GM18505 (cell line): ENCODE data around the gene ABCD1.
A peak's percentile ranks its signal among the peaks of the same experiment; 100 is the strongest.
"Not testable (repeated sequence)": the region's sequence is repeated elsewhere in the genome, so short reads cannot be mapped to it uniquely, and the experiment has no call there.

Source experiments
- ATAC-seq: cut with Tn5 transposase; IDR thresholded peaks from one replicate; pipeline ENCODE4 v1.9.1; 2021; ENCODE audit not compliant: unreplicated experiment
- POLR2A ChIP-seq: IDR thresholded peaks from 4 replicates; pipeline ENCODE4 v1.6.1; 2011; ENCODE audit warnings: borderline replicate concordance; ENCODE audit not compliant: insufficient read depth, insufficient read length; ENCODE audit errors: extremely low read depth

ABCD1 gene

GRCh38 chrX:153717445-153717844 lies 7.2 kb upstream of the ABCD1 start:
- TF ChIP-seq POLR2A: no peak
- no peak for ATAC-seq

DNA sequence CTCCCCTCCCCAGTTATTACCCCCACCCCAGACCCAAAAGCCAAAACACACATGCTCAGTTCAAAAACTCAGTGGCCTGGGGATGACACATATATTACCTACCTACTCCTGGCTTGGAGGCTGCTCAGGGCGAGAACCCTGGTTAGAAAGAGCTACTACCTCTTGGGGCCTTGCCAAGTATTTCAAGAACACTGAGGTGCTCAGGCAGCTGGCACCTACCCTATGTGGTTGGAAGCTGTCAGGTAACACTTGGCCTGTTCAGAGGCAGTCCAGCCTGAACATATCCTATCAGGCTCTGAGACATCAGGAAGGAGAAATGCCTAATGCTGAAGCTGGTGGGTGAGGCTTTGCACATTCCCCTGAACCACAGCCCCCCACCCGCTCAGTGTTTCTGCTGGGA lies 5.4 kb upstream of the ABCD1 start:
- ATAC-seq: no peak
- TF ChIP-seq POLR2A: no peak

GRCh38 chrX:153719701-153720100 lies 5.0 kb upstream of the ABCD1 start:
- TF ChIP-seq POLR2A: no peak
- ATAC-seq: no peak

GRCh38 chrX:153722704-153723350 lies 1.8 kb upstream of the ABCD1 start:
- ATAC-seq: no peak
- TF ChIP-seq POLR2A: no peak

DNA sequence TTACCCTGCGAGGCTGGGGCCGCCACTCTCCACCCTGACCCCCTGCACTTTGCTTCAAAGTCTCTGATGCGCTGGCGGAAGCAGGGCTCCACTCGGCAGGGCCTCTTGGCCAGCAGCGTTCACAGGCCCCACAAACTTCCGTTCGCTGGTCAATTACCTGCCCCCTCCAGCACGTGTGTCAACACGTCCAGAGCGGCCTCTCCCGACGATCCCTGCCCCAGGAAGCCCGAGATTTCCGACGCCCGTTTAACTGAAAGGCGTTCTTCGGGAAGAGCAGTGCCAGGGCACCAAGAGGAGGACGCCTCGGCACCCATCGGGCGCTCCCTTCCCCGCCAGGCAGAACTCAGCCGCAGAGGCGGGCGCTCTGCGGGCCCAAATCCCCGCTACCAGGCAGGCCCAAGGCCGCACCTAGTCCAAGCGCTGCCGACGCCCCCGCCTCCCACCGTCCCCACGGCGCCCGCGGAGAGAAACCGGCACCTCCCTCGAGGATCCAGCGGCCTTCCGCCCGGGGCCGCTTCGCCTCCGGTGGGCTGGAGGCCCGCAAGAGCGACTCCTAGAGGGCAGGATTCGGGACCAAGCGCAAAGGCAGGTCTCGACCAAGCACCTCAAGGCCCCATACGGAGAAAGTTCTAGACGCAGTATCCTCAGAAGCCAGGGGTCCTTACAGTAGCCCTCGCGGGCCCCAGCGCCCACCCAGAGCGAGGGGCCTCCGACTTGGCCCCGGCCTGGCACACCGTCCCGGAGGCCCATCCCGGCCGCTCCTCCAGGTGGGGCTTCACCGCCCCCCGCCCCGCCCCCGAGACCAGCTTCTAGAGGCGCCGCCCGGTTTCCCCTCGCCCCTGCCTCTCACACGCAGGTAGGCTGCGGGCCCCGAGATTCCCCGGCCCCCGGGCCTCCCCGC lies 1.1 kb upstream of the ABCD1 start:
- ATAC-seq: peak; percentile 29
- no peak for TF ChIP-seq POLR2A

DNA sequence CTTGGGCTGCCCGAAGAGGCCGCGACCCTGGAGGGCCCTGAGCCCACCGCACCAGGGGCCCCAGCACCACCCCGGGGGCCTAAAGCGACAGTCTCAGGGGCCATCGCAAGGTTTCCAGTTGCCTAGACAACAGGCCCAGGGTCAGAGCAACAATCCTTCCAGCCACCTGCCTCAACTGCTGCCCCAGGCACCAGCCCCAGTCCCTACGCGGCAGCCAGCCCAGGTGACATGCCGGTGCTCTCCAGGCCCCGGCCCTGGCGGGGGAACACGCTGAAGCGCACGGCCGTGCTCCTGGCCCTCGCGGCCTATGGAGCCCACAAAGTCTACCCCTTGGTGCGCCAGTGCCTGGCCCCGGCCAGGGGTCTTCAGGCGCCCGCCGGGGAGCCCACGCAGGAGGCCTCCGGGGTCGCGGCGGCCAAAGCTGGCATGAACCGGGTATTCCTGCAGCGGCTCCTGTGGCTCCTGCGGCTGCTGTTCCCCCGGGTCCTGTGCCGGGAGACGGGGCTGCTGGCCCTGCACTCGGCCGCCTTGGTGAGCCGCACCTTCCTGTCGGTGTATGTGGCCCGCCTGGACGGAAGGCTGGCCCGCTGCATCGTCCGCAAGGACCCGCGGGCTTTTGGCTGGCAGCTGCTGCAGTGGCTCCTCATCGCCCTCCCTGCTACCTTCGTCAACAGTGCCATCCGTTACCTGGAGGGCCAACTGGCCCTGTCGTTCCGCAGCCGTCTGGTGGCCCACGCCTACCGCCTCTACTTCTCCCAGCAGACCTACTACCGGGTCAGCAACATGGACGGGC lies 579 bp downstream of the ABCD1 start:
- ATAC-seq: no peak

DNA sequence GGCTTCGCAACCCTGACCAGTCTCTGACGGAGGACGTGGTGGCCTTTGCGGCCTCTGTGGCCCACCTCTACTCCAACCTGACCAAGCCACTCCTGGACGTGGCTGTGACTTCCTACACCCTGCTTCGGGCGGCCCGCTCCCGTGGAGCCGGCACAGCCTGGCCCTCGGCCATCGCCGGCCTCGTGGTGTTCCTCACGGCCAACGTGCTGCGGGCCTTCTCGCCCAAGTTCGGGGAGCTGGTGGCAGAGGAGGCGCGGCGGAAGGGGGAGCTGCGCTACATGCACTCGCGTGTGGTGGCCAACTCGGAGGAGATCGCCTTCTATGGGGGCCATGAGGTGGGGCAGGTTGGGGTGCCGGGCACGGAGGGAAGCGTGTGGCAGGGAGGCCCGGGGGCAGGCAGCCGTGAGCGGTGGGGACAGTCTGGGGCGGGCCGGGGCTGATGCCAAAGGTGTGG lies 1.2 kb downstream of the ABCD1 start:
- no peak for ATAC-seq

More for the DNA sequence above, 579 bp downstream of the ABCD1 start:
- no peak for TF ChIP-seq POLR2A

GRCh38 chrX:153726286-153727122 lies 1.8 kb downstream of the ABCD1 start:
- ATAC-seq: peak; percentile 29
- peak; percentile 16 for TF ChIP-seq POLR2A

More for the DNA sequence above, 1.2 kb downstream of the ABCD1 start:
- TF ChIP-seq POLR2A: no peak

DNA sequence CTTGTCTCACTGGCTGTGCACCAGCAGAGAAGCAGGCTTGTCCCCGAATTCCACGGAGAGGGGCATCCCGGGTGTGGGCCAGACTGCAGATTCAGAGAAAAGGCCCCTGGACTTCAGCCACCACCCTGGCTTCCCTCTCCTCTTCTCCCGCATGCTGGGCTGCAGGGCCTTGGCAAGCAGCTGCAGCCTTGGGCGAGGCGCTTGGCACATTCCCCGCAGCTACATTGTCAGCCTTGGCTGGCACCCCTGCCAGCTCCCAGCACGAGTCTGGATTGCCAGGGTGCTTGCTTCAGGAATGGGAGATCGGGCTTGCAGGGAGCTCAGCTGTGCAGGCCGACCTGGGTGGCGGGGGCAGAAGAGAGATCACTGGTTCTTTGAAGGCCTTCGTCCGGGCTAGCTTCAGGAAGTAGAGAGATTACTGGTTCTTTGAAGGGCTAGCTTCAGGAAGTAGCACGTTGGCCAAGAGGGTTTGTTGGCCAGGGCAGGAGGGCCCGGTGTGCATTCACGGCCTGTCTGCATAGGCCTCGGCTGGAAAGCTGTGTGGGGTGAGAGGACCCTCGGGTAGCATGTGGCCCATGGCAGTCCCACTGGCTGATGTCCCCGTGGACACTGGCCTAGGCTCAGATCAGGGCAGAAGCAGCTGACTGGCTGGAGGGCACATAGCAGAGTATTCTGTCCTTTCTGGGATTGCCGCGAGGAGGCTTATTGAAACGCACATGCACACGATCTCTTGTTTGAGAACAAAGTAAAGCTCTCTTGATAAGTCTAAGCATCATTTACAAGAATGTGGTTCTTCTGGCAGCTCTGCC lies 2.7 kb downstream of the ABCD1 start:
- TF ChIP-seq POLR2A: no peak
- no peak for ATAC-seq

DNA sequence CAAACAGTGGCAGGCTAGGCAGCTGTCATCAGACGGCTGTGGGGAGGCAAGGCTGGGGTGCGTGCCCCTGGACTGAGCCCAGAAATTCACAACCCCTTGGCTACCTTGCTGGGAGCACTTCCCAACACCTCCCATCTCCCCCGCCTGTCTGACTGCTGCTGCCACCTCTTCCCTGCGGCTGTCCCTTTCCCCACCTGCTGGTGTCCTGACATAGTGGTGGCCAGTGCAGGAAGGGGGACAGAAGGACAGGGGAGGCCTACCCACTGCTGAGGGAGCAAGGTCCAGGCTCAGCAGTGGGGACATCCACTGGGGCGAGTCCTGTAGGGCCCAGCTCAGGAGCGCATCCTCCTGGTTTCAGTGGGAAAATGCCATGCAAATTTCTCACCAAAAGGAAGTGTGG lies 3.4 kb downstream of the ABCD1 start:
- no peak for ATAC-seq
- TF ChIP-seq POLR2A: no peak

- ATAC-seq: no peak
- TF ChIP-seq POLR2A: no peak
Measured at GRCh38 chrX:153728951-153729631, 4.4 kb downstream of the ABCD1 start.

GRCh38 chrX:153730115-153730514 lies 5.5 kb downstream of the ABCD1 start:
- not testable (repeated sequence) for ATAC-seq
